GM18868 (cell line): ENCODE results near the gene GDNF.
"Not testable (repeated sequence)": the region's sequence is repeated elsewhere in the genome, so short reads cannot be mapped to it uniquely, and the experiment has no call there.

Experiments used
- ATAC-seq: cut with Tn5 transposase; IDR thresholded peaks from one replicate; pipeline ENCODE4 v1.9.1; 2021; ENCODE audit warnings: mild to moderate bottlenecking, moderate library complexity; ENCODE audit not compliant: unreplicated experiment

The GDNF gene

DNA sequence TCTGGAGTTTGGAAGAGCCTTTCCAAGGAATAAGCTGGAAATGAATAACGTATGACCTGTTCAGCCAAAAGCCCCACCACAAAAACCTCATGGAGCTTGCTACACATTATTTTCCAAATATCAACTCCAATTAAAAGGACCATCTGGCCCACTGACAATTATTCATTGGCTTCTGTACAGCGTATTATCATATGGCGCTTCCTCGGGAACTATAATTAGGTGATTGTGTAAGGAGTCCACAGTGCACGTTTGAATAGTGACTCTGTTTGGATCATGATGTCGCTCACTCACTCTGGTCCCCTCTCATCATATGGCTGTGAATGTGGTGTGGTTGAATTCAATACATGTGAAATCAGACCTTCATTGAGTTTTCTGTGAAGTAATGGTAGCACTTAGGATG is 52.1 kb downstream of the GDNF start:
- ATAC-seq, result no peak

DNA sequence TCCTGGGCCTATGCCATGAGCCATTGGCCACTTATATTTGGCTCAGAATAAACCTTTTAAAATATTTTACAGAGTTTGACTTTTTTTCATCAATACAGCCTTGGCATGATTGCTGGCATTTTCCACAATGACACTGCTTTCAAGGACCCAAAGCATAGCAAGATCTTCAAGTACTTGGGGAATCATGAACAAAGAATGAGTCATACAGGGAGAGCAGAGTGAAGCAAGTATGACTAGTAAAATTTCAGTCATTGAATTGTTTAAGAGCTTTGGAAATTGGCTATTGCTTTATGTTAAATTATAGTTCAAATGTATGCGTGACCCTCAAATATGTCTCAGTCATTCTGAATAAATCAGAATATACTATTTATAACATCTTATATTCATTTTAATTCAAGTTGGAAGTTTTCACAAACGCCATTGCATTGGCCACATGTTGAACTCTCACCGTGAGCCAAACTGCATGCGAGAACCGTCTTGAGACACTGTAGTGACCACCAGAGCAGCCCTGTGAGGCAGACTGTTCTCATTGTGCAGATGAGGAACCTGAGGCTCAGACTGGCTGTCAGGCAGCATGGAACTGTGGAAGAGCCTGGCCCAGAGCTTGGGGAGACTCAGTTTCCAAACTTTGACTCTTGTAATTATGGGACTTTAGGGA is 52.9 kb downstream of the GDNF start:
- ATAC-seq, result no peak

DNA sequence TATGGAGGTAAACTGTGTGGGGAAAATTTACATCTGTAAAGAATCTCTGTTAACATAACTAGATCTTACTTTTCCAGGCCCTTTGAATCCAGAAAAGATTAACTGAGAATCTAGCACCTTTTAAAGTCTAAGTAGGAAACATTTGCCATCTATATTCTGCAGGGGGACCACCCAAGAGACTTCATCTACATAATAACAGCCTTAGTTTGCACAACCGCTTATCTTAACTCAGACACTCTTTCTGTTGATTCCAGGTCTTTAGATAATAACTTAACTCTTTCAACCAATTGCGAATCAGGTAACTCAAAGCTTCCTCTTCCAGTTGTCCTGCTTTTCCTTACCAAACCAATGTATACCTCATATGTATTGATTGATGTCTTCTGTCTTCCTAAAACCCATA is 53.4 kb downstream of the GDNF start:
- no peak for ATAC-seq

DNA sequence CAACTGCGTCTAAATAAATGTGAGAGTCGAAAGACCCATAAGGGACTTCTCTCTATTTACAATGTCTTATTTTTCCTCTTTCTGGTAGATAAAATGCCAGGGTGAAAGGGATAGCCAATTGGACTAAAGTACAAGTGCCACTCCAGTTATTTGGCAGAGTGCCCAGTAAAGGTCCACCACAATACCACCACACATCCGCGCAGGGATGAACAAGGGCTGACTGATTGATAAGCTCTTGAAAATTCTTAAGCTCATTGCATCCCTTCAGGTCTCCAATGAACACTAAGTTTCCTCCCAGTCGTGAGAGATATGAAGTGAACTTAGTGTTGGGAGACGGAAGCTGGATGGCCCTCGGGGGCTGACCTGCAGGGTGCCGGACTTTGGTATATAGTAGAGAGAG is 58.4 kb downstream of the GDNF start:
- ATAC-seq, result not testable (repeated sequence)

DNA sequence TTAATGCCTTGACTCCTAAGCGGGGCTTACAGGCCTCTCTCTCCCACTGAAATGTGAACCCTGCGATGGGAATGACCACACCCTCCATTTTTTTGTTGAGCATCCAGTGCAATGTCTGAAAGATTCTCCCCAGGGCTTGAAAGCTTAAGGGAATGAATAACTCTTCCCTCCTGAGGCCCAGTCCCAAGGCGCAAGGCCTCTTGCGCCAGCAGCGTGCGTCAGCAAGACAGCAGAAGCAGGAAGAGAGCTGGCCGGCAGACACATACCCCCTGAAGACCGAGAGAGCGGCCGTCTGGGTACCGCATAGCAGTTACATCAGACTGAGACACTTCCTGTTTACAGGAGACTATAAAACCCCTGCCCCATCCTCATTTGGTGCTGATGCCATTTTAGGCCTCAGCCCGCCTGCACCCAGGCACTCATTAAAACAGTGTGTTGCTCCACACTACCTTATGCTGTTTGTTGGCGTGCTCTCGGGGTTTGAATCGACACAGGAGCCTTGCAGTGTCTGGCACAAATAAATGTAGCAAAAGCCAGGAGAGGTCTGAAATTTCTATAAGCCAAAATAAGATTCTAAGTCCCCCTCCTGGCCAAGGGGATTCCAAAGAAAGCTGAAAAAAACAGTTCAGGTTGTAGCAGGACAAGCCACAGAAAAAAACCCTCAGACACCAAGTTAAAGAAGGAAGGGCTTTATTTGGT is 62.3 kb downstream of the GDNF start:
- no peak for ATAC-seq

DNA sequence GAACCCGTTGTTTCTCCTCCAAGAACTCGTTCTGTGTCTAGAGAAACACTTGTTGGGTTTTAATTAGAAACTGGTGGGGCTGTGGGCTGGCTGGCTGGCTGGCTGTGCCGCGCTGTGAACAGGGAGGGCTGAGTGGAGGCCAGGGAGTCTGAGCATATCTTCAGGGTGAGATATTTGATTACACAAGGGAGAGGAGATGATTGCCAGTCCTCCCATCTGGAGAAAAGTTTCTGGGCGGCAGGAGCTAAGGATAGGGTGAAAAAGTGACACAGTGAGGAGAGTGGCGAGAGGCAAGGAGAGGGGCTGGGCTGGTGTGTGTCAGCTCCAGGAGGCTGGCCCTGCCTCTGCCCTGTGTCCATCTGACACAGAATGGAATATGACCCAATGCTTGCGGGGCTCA is 63.0 kb downstream of the GDNF start:
- no peak for ATAC-seq

DNA sequence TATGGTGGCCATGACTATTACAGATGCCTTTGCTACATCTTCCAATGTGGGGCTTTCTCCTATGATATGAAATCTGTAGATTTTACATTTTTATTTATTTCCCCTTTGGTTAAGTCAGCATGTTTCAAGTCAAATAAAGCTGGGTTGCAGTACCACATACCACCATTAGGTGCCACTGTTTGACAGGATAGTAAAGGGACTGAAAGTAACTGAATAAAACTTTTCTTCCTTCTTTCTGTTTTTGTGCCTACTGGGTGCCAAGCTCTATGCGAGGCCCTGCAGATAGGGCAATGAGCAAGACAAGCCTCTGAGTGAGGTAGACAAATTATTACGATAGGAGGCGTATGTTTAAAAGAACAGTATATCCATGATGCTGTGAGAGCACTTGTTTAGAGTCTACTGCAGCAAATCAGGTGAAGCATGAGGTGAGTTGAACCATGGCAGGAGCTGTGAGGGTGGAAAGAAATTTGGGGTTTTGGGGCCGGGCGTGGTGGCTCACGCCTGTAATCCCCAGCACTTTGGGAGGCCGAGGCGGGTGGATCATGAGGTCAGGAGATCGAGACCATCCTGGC is 64.8 kb downstream of the GDNF start:
- ATAC-seq, result no peak

DNA sequence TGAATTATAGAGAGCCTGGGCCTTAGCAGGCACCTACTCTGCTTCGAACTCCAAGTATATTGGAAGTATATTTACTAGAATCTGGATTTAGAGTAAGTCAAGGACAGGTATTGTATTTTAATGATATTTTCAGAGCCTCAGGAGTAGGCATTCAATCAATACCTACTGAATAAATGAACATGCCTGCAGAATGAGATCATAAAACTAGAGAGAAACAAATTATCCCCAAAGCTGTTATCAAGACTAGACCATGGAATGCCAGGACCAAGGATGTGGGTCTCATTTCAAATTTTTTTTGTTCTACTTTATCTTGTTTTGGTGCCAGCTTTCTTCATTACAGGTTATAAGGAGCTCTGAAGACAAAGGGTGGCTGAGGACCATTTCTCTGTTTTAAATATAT is 66.0 kb downstream of the GDNF start:
- no peak for ATAC-seq

DNA sequence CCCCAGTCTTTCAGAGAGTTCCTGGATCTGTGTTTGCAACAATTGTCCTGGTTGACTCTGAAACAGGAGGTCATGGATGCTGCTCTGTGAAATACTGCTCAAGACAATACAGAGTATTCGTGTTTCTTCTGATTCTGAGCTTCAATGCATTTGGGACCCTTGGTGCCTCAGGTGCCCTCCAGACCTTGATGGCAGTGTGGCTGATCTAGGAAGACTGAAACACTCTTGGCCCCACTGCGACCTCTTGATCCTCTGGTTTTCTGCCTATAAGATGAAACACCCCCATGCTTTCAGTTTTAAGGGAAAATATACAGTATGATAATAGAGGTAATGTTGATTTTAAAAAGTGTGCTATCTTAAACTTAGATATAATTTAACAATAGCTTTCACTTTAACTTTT is 67.6 kb downstream of the GDNF start:
- no peak for ATAC-seq

DNA sequence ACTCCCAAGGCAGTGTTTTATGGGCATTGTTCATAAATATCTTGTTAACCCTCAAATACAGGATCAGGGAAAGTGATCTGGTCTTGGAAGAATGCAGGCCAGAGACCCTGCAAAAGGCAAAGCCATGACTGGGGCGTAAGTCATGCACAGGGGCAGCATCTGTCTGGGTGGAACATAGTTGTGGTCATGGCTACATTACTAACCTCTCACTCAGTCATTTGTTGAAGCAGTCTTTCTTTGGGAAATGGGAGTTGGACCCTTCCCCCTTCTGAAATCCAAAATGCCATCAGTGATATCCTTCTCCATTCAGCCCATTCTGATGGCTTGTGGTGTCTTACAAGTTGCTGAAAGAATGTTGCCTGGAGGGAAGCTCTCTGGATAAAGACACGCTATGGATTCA is 68.1 kb downstream of the GDNF start:
- ATAC-seq, result no peak

DNA sequence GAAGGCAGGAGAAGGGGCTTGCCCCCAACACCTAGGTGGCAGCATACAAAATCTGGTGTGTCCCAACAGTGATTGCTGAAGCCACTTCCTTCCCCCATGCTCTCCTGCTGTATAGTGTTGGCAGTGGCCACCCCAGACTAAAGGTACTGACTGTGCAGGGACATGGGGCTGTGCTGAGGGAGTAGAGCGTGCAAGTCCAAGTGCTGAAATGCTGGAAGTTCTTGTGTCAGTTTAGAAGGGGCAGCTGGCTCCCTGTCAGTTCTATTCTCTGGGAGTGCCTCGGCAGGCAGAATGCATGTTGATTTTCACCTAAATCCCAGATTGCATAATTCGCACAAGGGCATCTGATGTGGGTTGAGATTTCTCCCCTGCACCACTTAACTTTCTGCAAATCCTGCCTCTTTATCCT is 68.6 kb downstream of the GDNF start:
- no peak for ATAC-seq

DNA sequence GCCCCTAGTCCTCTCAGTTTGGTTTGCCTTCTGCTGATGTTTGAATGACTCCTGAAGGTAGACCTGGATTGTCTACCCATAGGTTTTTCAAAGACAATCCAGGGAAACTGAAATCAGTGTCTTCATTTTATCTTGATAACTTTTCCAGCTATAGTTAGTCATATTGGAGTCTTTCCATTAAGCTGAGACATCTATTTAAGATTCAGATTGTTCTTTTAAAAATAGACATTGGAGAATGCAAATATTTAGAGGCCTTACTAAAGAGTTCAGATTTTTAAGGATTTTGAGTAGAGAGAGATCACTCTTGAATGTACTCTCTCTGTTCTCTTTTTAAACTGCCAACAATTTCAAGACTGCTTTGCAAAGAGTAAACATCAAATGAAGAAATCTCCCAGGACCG is 69.1 kb downstream of the GDNF start:
- no peak for ATAC-seq

DNA sequence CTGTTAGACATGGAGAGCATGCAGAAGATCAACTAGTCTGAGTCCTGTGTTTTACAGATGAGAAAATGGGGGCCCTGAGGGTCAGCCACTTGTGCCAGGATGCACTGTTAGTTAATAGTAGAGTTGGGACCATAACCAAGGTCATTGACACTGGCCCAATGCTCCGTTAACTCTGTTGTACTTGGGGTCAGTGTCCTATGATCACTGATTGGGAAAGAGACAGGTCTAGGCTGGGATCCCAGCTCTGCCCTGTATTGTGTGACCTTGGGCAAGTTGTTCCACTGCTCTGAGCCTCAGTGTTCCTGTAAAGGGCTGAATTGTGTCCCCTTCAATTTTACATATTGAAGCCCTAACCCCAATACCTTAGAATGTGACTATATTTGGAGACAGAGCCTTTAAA is 70.0 kb downstream of the GDNF start:
- no peak for ATAC-seq

DNA sequence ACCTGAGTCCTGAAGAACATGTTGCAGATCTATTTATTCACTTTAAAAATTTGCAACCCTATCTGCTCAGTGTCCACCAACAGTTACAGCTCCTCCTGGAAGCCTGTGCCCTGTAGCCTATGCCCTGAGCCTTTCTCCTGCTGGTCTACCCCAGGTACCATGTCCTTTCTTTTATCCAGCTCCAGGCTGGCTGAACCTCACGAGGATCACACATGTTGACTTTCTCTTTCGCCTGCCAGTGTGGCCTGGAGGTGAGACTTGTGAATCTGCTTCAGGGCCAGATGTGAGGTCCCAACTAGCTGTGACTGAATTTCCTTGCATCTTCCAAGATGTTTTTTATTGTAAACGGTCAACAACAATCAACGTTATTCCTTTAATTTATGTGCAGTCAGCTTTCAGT is 70.7 kb downstream of the GDNF start:
- no peak for ATAC-seq

DNA sequence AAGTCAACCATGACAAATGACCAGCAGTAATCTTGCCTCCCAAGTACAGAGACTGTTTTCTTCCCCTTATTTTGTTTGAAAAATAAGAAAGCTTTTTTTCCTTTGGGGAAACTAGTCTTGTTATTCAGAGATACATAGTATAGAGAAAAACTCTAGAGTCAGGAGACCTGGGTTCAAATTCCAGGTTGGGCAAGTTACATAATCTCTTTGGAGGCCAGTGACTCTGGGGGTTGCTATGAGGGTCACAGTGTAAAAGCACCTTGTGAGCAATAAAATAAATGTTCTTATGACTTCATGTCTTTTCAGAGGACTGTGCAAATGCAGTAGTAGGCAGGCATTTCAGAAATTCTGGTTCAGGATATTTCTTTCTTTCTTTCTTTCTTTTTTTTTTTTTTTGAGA is 71.5 kb downstream of the GDNF start:
- ATAC-seq, result no peak

DNA sequence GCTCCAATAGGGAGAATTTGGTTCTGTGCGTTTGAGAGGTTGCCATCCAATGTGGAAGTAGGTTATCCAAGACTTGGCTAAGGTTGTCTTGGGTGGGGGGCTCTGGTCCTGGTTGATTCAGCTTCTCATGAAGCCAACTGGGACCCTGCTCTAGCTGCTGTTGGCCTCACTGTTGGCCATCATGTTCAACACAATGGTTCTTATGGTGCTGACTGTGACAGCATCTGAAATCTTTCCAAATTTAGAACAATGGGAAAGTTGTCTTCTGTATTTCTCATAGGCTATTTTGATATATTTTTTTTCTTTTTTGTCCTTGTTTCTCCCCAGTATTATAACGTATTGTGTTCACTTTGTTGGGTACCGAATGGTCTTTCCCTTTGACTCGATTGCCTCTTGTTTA is 71.9 kb downstream of the GDNF start:
- ATAC-seq, result no peak

DNA sequence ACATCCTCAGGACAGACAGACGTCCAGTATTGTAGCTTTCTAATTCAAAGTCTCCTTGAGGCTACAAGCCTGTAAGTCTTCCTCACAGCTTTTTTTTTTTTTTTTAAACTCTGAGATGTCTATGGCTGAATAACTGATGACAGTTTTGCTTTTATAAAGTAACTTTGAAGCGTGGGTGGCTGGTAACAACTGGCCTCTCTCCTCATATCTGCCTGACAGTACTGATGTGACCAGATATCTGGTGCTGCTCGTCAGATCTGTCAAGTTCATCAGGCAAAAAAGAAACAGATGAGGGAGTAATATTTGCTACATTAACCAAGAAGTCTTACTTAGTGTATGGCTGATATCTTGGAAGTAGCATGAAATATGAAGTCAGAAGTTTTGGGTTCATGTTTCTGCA is 72.6 kb downstream of the GDNF start:
- ATAC-seq, result no peak
